ENCODE measurements around the gene FAT3.

DNA sequence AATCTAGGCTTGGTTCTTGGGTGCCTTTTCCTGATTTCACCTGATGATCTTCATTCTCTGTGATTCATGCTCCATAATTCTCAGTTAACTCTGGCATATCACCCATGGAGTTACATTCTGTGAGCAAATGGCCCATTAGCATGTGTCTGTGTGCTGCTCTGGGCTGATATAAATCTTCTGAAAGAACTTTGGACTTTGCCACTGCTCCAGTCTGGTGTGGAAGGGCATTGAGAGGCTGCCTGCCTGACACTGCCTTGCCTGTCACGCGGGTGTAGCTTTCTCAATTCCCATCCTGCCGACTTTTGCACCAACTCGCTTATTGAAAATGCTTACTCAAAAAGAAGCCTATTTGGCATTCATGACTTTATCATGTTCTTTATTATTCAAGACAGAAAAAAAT lies 42.2 kb downstream of the FAT3 start:
- TF ChIP-seq POLR2A (IDR thresholded peaks at IDR 0.05) = no peak
- TF ChIP-seq, protein P1, sequence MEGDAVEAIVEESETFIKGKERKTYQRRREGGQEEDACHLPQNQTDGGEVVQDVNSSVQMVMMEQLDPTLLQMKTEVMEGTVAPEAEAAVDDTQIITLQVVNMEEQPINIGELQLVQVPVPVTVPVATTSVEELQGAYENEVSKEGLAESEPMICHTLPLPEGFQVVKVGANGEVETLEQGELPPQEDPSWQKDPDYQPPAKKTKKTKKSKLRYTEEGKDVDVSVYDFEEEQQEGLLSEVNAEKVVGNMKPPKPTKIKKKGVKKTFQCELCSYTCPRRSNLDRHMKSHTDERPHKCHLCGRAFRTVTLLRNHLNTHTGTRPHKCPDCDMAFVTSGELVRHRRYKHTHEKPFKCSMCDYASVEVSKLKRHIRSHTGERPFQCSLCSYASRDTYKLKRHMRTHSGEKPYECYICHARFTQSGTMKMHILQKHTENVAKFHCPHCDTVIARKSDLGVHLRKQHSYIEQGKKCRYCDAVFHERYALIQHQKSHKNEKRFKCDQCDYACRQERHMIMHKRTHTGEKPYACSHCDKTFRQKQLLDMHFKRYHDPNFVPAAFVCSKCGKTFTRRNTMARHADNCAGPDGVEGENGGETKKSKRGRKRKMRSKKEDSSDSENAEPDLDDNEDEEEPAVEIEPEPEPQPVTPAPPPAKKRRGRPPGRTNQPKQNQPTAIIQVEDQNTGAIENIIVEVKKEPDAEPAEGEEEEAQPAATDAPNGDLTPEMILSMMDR (IDR thresholded peaks at IDR 0.05) = no peak
